Hematopoietic multipotent progenitor cell (in vitro differentiated cells): Measurements from ENCODE around the gene MRPL54. TPM values are rescaled to one million over a fixed set of nuclear protein-coding genes. Genes with fewer than 3 reads are reported as not detected.

Source experiments
- DNase-seq, 3 donors: peaks; one replicate each; pipeline ENCODE4 v3.0.0-alpha.2; 2011 to 2015; ENCODE audit warnings: low read depth in 2 of 3, low spot score in 2 of 3
- total RNA-seq: library from RNA; depleted of rRNA; stranded (reverse); fragments of >200 nt; gene quantifications from one replicate; pipeline ENCODE4 v1.2.3, GENCODE V29; 2012

MRPL54 gene
- total RNA-seq = 42.0 TPM

- peak; percentile 99 to 100 (median 100) for DNase-seq
These were observed at the start of gene MRPL54 for GRCh38 chr19:3762501-3763459. TSS of gene MRPL54 (plus strand) at chr19:3762682. CDS start at chr19:3762701, 19 bp downstream.

GRCh38 chr19:3716147-3716668, 46.3 kb upstream of the MRPL54 start:
- DNase-seq = no peak

- no peak for DNase-seq
These were observed 42.6 kb upstream of the MRPL54 start for GRCh38 chr19:3719868-3720267.

GRCh38 chr19:3720349-3720917, 42.0 kb upstream of the MRPL54 start:
- no peak for DNase-seq

- peak; percentile 63 to 90 (median 88) for DNase-seq
These were observed 41.2 kb upstream of the MRPL54 start for GRCh38 chr19:3721131-3721886.

- no peak for DNase-seq
These were observed 40.5 kb upstream of the MRPL54 start for GRCh38 chr19:3721887-3722442.

- DNase-seq = no peak
These were observed 39.9 kb upstream of the MRPL54 start for GRCh38 chr19:3722443-3723109.

- DNase-seq = no peak
These were observed 39.4 kb upstream of the MRPL54 start for GRCh38 chr19:3723110-3723488.

GRCh38 chr19:3723883-3724282, 38.6 kb upstream of the MRPL54 start:
- DNase-seq = no peak

- no peak for DNase-seq
These were observed 37.4 kb upstream of the MRPL54 start for GRCh38 chr19:3725121-3725520.

GRCh38 chr19:3725640-3726310, 36.7 kb upstream of the MRPL54 start:
- no peak for DNase-seq

GRCh38 chr19:3730457-3730958, 32.0 kb upstream of the MRPL54 start:
- DNase-seq = no peak

- no peak for DNase-seq
These were observed 30.4 kb upstream of the MRPL54 start for GRCh38 chr19:3732108-3732507.

- no peak for DNase-seq
These were observed 28.8 kb upstream of the MRPL54 start for GRCh38 chr19:3733549-3734309.

GRCh38 chr19:3734310-3734600, 28.2 kb upstream of the MRPL54 start:
- DNase-seq = no peak

GRCh38 chr19:3736106-3736724, 26.3 kb upstream of the MRPL54 start:
- DNase-seq = no peak

- DNase-seq = no peak
These were observed 24.8 kb upstream of the MRPL54 start for GRCh38 chr19:3737487-3738205.
